MM.1S (cell line): Measurements from ENCODE around the gene DMRTC2.

Experiments used
- EZH2 ChIP-seq: fragments of 300-600 bp; sonication (generic); optimal IDR thresholded peaks from 2 replicates; pipeline ENCODE3; 2017; ENCODE audit warnings: low read depth, mild to moderate bottlenecking, antibody characterized with exemption, low read length, mixed read lengths
- EZH2phosphoT487 ChIP-seq: fragments of 300-600 bp; sonication (generic); IDR thresholded peaks from 2 replicates; pipeline ENCODE4 v1.6.1; 2018; ENCODE audit warnings: antibody characterized with exemption, low read length
- TF ChIP-seq, protein P1 (sequence below): fragments of 300-600 bp; sonication (generic); IDR thresholded peaks from 2 replicates; pipeline ENCODE4 v1.5.1; 2016; ENCODE audit warnings: antibody characterized with exemption, low read length, mixed read lengths

DNA sequence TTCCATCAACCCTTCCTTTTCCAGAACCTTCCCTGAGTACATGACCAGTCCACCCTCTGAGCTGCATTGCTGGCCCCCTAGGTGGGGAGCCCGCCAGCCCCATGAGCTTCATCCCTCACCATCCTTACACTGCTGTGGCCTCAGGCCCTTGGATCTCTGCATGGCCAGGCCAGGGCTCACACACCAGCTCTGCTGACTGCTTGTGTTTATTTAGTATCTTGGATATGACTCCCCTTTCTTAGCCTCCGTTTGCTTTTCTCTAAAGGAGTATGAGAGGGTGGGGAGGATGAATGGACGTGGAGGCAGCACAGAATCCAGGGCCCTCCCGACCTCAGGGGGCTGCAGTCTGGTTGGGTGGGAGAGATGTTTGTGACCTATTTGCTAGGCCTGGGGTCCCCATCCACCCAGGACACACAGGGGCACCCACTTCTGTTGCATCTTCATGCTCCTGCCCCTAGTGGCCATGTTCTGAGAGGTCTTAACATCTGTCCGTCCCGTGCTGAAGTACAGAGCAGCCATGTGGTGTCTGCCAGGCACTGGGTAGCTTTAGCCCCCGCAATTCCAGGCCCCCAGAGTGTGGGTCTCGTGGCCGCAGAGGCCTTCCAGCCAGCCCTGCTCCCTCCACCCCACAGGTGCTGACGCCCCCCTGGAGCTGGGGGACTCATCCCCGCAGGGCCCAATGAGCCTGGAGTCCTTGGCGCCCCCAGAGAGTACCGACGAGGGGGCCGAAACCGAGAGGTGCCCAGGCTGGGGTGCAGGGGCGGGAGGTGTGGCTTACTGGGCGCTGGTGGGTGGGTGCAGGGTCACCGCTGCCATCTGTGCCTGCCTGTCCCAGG lies 51.1 kb downstream of the DMRTC2 start:
- TF ChIP-seq, protein P1, sequence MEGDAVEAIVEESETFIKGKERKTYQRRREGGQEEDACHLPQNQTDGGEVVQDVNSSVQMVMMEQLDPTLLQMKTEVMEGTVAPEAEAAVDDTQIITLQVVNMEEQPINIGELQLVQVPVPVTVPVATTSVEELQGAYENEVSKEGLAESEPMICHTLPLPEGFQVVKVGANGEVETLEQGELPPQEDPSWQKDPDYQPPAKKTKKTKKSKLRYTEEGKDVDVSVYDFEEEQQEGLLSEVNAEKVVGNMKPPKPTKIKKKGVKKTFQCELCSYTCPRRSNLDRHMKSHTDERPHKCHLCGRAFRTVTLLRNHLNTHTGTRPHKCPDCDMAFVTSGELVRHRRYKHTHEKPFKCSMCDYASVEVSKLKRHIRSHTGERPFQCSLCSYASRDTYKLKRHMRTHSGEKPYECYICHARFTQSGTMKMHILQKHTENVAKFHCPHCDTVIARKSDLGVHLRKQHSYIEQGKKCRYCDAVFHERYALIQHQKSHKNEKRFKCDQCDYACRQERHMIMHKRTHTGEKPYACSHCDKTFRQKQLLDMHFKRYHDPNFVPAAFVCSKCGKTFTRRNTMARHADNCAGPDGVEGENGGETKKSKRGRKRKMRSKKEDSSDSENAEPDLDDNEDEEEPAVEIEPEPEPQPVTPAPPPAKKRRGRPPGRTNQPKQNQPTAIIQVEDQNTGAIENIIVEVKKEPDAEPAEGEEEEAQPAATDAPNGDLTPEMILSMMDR = peak; percentile 32
- TF ChIP-seq EZH2 (no peak), EZH2phosphoT487 (no peak)
